HepG2 (cell line): ENCODE data around the gene NATD1. TPM values are rescaled to one million over a fixed set of nuclear protein-coding genes. Genes with fewer than 3 reads are reported as not detected.

Source experiments
- AKAP8 ChIP-seq: sonication (generic); formaldehyde crosslinking; IDR thresholded peaks from 2 replicates; pipeline ENCODE4 v1.5.1; 2020; ENCODE audit warnings: mild to moderate bottlenecking, missing genetic modification reagents
- GABPB1 ChIP-seq: IDR thresholded peaks from 2 replicates; pipeline ENCODE4 v1.6.1; 2016; ENCODE audit warnings: mild to moderate bottlenecking, missing genetic modification reagents, moderate library complexity, missing compliant biosample characterization
- HNRNPLL ChIP-seq: fragments of 200-400 bp; formaldehyde crosslinking; IDR thresholded peaks from 2 replicates; pipeline ENCODE4 v1.6.1; 2017; ENCODE audit warnings: mild to moderate bottlenecking, low read depth, low read length; ENCODE audit not compliant: poor library complexity, severe bottlenecking
- HOXA5 ChIP-seq: sonication (generic); formaldehyde crosslinking; IDR thresholded peaks from 2 replicates; pipeline ENCODE4 v1.4.0; 2020; ENCODE audit warnings: missing genetic modification reagents
- MAF1 ChIP-seq: sonication (generic); formaldehyde crosslinking; IDR thresholded peaks from 2 replicates; pipeline ENCODE4 v1.5.0; 2020; ENCODE audit warnings: missing genetic modification reagents, borderline replicate concordance
- MAFK ChIP-seq, 2 experiments: IDR thresholded peaks in 1 of 2; conservative IDR thresholded peaks in 1 of 2; 2 replicates each; pipeline ENCODE4 v1.6.1; 2011; ENCODE audit warnings: improper control_type of control experiment in 2 of 2, low read length in 2 of 2
- MED1 ChIP-seq: sonication (generic); formaldehyde crosslinking; IDR thresholded peaks from 2 replicates; pipeline ENCODE4 v1.4.0; 2020; ENCODE audit warnings: missing genetic modification reagents
- MEIS1 ChIP-seq: sonication (generic); formaldehyde crosslinking; IDR thresholded peaks from 2 replicates; pipeline ENCODE4 v1.9.0; 2021; ENCODE audit warnings: mild to moderate bottlenecking, missing genetic modification reagents, moderate library complexity, borderline replicate concordance
- NR2C2 ChIP-seq: sonication (generic); formaldehyde crosslinking; IDR thresholded peaks from 2 replicates; pipeline ENCODE4 v1.4.0; 2020; ENCODE audit warnings: missing genetic modification reagents, mild to moderate bottlenecking, moderate library complexity, borderline replicate concordance
- PHF21A ChIP-seq: sonication (generic); formaldehyde crosslinking; IDR thresholded peaks from 2 replicates; pipeline ENCODE4 v1.5.0; 2020; ENCODE audit warnings: mild to moderate bottlenecking, missing genetic modification reagents
- RFX5 ChIP-seq: IDR thresholded peaks from 2 replicates; pipeline ENCODE4 v1.6.1; 2011; ENCODE audit warnings: low read depth, low read length, improper control_type of control experiment
- SAFB2 ChIP-seq: sonication (generic); formaldehyde crosslinking; IDR thresholded peaks from 2 replicates; pipeline ENCODE4 v1.5.1; 2020; ENCODE audit warnings: missing genetic modification reagents, low read depth, mild to moderate bottlenecking, borderline replicate concordance
- SALL1 ChIP-seq: sonication (generic); formaldehyde crosslinking; IDR thresholded peaks from 2 replicates; pipeline ENCODE4 v1.8.0; 2022; ENCODE audit warnings: mild to moderate bottlenecking, missing genetic modification reagents
- ZMAT3 ChIP-seq: sonication (generic); formaldehyde crosslinking; conservative IDR thresholded peaks from 2 replicates; pipeline ENCODE4 v1.7.0; 2021; ENCODE audit warnings: missing genetic modification reagents
- ZNF263 ChIP-seq: sonication (generic); formaldehyde crosslinking; IDR thresholded peaks from 2 replicates; pipeline ENCODE4 v1.4.0; 2020; ENCODE audit warnings: missing genetic modification reagents
- ZNF441 ChIP-seq: sonication (generic); formaldehyde crosslinking; IDR thresholded peaks from 2 replicates; pipeline ENCODE4 v1.7.0; 2021; ENCODE audit warnings: missing genetic modification reagents, borderline replicate concordance
- ZNF546 ChIP-seq: sonication (generic); formaldehyde crosslinking; conservative IDR thresholded peaks from 2 replicates; pipeline ENCODE4 v1.8.1; 2023; ENCODE audit warnings: mild to moderate bottlenecking, missing genetic modification reagents
- polyA plus RNA-seq, 8 experiments: library from polyadenylated mRNA; depleted of rRNA in 3 of 8; stranded (reverse) in 7 of 8; unstranded in 1 of 8; fragments of >200 nt; fragmentation: Illumina TruSeq in 4 of 8; extraction: Trizol in 4 of 8; gene quantifications; 2 replicates each; pipeline versions ENCODE4 v1.2.1 to v1.2.3, GENCODE V29; 2011 to 2016; ENCODE audit warnings: low read depth in 4 of 8, missing spikeins in 1 of 8, mixed read lengths in 1 of 8; ENCODE audit not compliant: insufficient read depth in 1 of 8
- total RNA-seq, 5 experiments: library from RNA; depleted of rRNA; stranded (reverse); fragments of >200 nt; fragmentation: Illumina TruSeq; extraction: Trizol; gene quantifications; 2 replicates each; pipeline ENCODE4 v1.2.3, GENCODE V29; 2016; ENCODE audit warnings: low read depth in 1 of 5
- TF ChIP-seq, protein P1 (sequence below): IDR thresholded peaks from 2 replicates; pipeline ENCODE4 v1.6.1; 2016; ENCODE audit warnings: mild to moderate bottlenecking
- TF ChIP-seq, protein P2 (sequence below): sonication (generic); formaldehyde crosslinking; IDR thresholded peaks from 2 replicates; pipeline ENCODE4 v1.8.0; 2022; ENCODE audit warnings: mild to moderate bottlenecking, missing genetic modification reagents, moderate library complexity
- TF ChIP-seq, protein P3 (sequence below): sonication (generic); formaldehyde crosslinking; IDR thresholded peaks from 2 replicates; pipeline ENCODE4 v1.4.0; 2020; ENCODE audit warnings: missing genetic modification reagents
- TF ChIP-seq, protein P4 (sequence below): sonication (generic); formaldehyde crosslinking; IDR thresholded peaks from 2 replicates; pipeline ENCODE4 v1.5.0; 2020; ENCODE audit warnings: mild to moderate bottlenecking, missing genetic modification reagents

Gene NATD1
- total and polyA plus RNA-seq, 2 of the 13 experiments (the other 11 are each of a cell fraction or from before 2014, with no cell fraction given): 0.31 to 2.3 TPM

GRCh38 chr17:21284319-21285163 lies 31.3 kb upstream of the NATD1 start, which contains the start of gene MAP2K3 (continued):
- peak; percentile 49; the same call in 1 of the 2 replicates for TF ChIP-seq PHF21A
- TF ChIP-seq SALL1 (CRISPR knock-in tag): peak; percentile 62; the same call in 1 of the 2 replicates
- TF ChIP-seq MAFK (conservative IDR thresholded peaks at IDR 0.05 in 1 of 2, IDR thresholded peaks at IDR 0.05 in 1 of 2; ENCODE audit: low read length in 2 of 2): peak; percentile 44 to 48
- peak; percentile 43; the same call in 1 of the 2 replicates for TF ChIP-seq HOXA5 (CRISPR knock-in tag)
- peak; percentile 86 for TF ChIP-seq SAFB2 (CRISPR knock-in tag)
- TF ChIP-seq, protein P1, sequence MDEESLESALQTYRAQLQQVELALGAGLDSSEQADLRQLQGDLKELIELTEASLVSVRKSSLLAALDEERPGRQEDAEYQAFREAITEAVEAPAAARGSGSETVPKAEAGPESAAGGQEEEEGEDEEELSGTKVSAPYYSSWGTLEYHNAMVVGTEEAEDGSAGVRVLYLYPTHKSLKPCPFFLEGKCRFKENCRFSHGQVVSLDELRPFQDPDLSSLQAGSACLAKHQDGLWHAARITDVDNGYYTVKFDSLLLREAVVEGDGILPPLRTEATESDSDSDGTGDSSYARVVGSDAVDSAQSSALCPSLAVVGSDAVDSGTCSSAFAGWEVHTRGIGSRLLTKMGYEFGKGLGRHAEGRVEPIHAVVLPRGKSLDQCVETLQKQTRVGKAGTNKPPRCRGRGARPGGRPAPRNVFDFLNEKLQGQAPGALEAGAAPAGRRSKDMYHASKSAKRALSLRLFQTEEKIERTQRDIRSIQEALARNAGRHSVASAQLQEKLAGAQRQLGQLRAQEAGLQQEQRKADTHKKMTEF (CRISPR knock-in tag): peak; percentile 44; the same call in 1 of the 2 replicates
- TF ChIP-seq HNRNPLL: peak; percentile 60
- peak; percentile 67; the same call in 1 of the 2 replicates for TF ChIP-seq GABPB1 (CRISPR knock-in tag)
- TF ChIP-seq NR2C2 (CRISPR knock-in tag): peak; percentile 21; the same call in 1 of the 2 replicates
- peak; percentile 59 for TF ChIP-seq MED1 (CRISPR knock-in tag)
- TF ChIP-seq, protein P2, sequence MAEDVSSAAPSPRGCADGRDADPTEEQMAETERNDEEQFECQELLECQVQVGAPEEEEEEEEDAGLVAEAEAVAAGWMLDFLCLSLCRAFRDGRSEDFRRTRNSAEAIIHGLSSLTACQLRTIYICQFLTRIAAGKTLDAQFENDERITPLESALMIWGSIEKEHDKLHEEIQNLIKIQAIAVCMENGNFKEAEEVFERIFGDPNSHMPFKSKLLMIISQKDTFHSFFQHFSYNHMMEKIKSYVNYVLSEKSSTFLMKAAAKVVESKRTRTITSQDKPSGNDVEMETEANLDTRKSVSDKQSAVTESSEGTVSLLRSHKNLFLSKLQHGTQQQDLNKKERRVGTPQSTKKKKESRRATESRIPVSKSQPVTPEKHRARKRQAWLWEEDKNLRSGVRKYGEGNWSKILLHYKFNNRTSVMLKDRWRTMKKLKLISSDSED (CRISPR knock-in tag): no peak
- TF ChIP-seq MEIS1: peak; percentile 85; the same call in 1 of the 2 replicates
- peak; percentile 82; the same call in 1 of the 2 replicates for TF ChIP-seq AKAP8 (CRISPR knock-in tag)
- peak; percentile 64; the same call in 1 of the 2 replicates for TF ChIP-seq ZNF441 (CRISPR knock-in tag)
- TF ChIP-seq MAF1 (CRISPR knock-in tag): peak; percentile 25; the same call in 1 of the 2 replicates
- TF ChIP-seq ZNF546: peak; percentile 59; the same call in 1 of the 2 replicates
- TF ChIP-seq, protein P3, sequence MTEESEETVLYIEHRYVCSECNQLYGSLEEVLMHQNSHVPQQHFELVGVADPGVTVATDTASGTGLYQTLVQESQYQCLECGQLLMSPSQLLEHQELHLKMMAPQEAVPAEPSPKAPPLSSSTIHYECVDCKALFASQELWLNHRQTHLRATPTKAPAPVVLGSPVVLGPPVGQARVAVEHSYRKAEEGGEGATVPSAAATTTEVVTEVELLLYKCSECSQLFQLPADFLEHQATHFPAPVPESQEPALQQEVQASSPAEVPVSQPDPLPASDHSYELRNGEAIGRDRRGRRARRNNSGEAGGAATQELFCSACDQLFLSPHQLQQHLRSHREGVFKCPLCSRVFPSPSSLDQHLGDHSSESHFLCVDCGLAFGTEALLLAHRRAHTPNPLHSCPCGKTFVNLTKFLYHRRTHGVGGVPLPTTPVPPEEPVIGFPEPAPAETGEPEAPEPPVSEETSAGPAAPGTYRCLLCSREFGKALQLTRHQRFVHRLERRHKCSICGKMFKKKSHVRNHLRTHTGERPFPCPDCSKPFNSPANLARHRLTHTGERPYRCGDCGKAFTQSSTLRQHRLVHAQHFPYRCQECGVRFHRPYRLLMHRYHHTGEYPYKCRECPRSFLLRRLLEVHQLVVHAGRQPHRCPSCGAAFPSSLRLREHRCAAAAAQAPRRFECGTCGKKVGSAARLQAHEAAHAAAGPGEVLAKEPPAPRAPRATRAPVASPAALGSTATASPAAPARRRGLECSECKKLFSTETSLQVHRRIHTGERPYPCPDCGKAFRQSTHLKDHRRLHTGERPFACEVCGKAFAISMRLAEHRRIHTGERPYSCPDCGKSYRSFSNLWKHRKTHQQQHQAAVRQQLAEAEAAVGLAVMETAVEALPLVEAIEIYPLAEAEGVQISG (CRISPR knock-in tag): peak; percentile 62
- TF ChIP-seq ZMAT3 (CRISPR knock-in tag): 0 out of 2 replicates have a peak, but pooled peaks have one; percentile 1
- TF ChIP-seq, protein P4, sequence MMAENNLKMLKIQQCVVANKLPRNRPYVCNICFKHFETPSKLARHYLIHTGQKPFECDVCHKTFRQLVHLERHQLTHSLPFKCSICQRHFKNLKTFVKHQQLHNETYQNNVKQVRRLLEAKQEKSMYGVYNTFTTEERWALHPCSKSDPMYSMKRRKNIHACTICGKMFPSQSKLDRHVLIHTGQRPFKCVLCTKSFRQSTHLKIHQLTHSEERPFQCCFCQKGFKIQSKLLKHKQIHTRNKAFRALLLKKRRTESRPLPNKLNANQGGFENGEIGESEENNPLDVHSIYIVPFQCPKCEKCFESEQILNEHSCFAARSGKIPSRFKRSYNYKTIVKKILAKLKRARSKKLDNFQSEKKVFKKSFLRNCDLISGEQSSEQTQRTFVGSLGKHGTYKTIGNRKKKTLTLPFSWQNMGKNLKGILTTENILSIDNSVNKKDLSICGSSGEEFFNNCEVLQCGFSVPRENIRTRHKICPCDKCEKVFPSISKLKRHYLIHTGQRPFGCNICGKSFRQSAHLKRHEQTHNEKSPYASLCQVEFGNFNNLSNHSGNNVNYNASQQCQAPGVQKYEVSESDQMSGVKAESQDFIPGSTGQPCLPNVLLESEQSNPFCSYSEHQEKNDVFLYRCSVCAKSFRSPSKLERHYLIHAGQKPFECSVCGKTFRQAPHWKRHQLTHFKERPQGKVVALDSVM (CRISPR knock-in tag): 0 out of 2 replicates have a peak, but pooled peaks have one; percentile 10
- 0 out of 2 replicates have a peak, but pooled peaks have one; percentile 13 for TF ChIP-seq ZNF263 (CRISPR knock-in tag)
- TF ChIP-seq RFX5: peak; percentile 71; the same call in 1 of the 2 replicates
